Activated CD8-positive, alpha-beta memory T cell treated with anti-CD3 and anti-CD28 coated beads for 24 hours (primary cell): ENCODE data around the gene PCDHB6.
"Not testable (repeated sequence)": the region's sequence is repeated elsewhere in the genome, so short reads cannot be mapped to it uniquely, and the experiment has no call there.

ENCODE experiments used
- DNase-seq: peaks from one replicate; pipeline ENCODE4 v3.0.0-alpha.2; 2020

The PCDHB6 gene

GRCh38 chr5:141149812-141150211 lies at the start of gene PCDHB6:
TSS of gene PCDHB6 (plus strand) at chr5:141150057. CDS start at chr5:141150258, 201 bp downstream.
- no peak for DNase-seq

- no peak for DNase-seq
Observed at GRCh38 chr5:141100243-141100805, 49.5 kb upstream of the PCDHB6 start, which contains the start of gene PCDHB3. TSS of gene PCDHB3 (plus strand) at chr5:141100473. CDS start at chr5:141100650, 177 bp downstream.

GRCh38 chr5:141101059-141101458 lies 48.8 kb upstream of the PCDHB6 start:
- no peak for DNase-seq

GRCh38 chr5:141102070-141102469 lies 47.8 kb upstream of the PCDHB6 start:
- not testable (repeated sequence) for DNase-seq

GRCh38 chr5:141102471-141102870 lies 47.4 kb upstream of the PCDHB6 start:
- DNase-seq = not testable (repeated sequence)

- no peak for DNase-seq
Observed at GRCh38 chr5:141105350-141105749, 44.5 kb upstream of the PCDHB6 start.

GRCh38 chr5:141119250-141119649 lies 30.6 kb upstream of the PCDHB6 start:
- DNase-seq = no peak

- no peak for DNase-seq
Observed at GRCh38 chr5:141121563-141121962, 28.3 kb upstream of the PCDHB6 start, which contains the start of gene PCDHB4. TSS of gene PCDHB4 (plus strand) at chr5:141121818. CDS start at chr5:141121999, 181 bp downstream.

- no peak for DNase-seq
Observed at GRCh38 chr5:141121985-141122384, 27.9 kb upstream of the PCDHB6 start.

GRCh38 chr5:141123396-141124135 lies 26.3 kb upstream of the PCDHB6 start:
- DNase-seq = not testable (repeated sequence)

GRCh38 chr5:141127305-141127704 lies 22.6 kb upstream of the PCDHB6 start:
- no peak for DNase-seq

- DNase-seq = no peak
Observed at GRCh38 chr5:141135030-141135717, 14.7 kb upstream of the PCDHB6 start, which contains the start of gene PCDHB5. TSS of gene PCDHB5 (plus strand) at chr5:141135206. CDS start at chr5:141135435, 229 bp downstream.

- no peak for DNase-seq
Observed at GRCh38 chr5:141135718-141136266, 14.1 kb upstream of the PCDHB6 start.

- DNase-seq = not testable (repeated sequence)
Observed at GRCh38 chr5:141137346-141137745, 12.5 kb upstream of the PCDHB6 start.

- DNase-seq = no peak
Observed at GRCh38 chr5:141150224-141150992, 551 bp downstream of the PCDHB6 start.

GRCh38 chr5:141150993-141151325 lies 1.1 kb downstream of the PCDHB6 start:
- DNase-seq = no peak

- not testable (repeated sequence) for DNase-seq
Observed at GRCh38 chr5:141151632-141152031, 1.8 kb downstream of the PCDHB6 start.

- DNase-seq = not testable (repeated sequence)
Observed at GRCh38 chr5:141152096-141152495, 2.2 kb downstream of the PCDHB6 start.

GRCh38 chr5:141155540-141156374 lies 5.9 kb downstream of the PCDHB6 start:
- no peak for DNase-seq

GRCh38 chr5:141157356-141157755 lies 7.5 kb downstream of the PCDHB6 start:
- DNase-seq = not testable (repeated sequence)

- DNase-seq = not testable (repeated sequence)
Observed at GRCh38 chr5:141157901-141158300, 8.0 kb downstream of the PCDHB6 start.
